ENCODE data around the gene TRIM32. TPM values are rescaled to one million over a fixed set of nuclear protein-coding genes. Genes with fewer than 3 reads are reported as not detected.

Gene TRIM32
- total RNA-seq: 10 to 100 TPM; 12.4 to 35.7 (median 25.4) TPM

GRCh38 chr9:116687074-116687753 lies at the start of gene TRIM32:
Gene TRIM32 (plus strand): TSS chr9:116687305. CDS start chr9:116697743, 10,438 bp downstream.
- DNase-seq: peak; percentile 90 to 95 (median 95)
- TF ChIP-seq CTCF (IDR thresholded peaks at IDR 0.05): no peak
- peak; percentile 12 to 41 for TF ChIP-seq POLR2A (IDR thresholded peaks at IDR 0.05)
- no peaks in the 10 kb centered on the region for H3K9me3 ChIP-seq
- H3K27ac ChIP-seq: peak within 1 kb of the TSS; percentile 78 to 87 (median 86)
- no peaks in the 10 kb centered on the region for H3K27me3 ChIP-seq
- H3K4me3 ChIP-seq: peak within 1 kb of the TSS; percentile 65 to 87 (median 82)
- peaks cover 0 to 43% (median 6%) of the 10 kb centered on the region in 4 donors for H3K4me1 ChIP-seq
- no peaks in the 10 kb centered on the region for H3K36me3 ChIP-seq

GRCh38 chr9:116639251-116639741 lies 47.8 kb upstream of the TRIM32 start:
- H3K36me3 ChIP-seq: no peaks in the 10 kb centered on the region
- no peak for TF ChIP-seq POLR2A (IDR thresholded peaks at IDR 0.05)
- no peak for TF ChIP-seq CTCF (IDR thresholded peaks at IDR 0.05)
- H3K4me3 ChIP-seq: no peak overlapping the region

GRCh38 chr9:116641292-116642059 lies 45.6 kb upstream of the TRIM32 start:
- Histone ChIP-seq H3K27ac (no peak overlapping the region), H3K4me3 (no peak overlapping the region), H3K4me1 (no peaks in the 10 kb centered on the region), H3K36me3 (no peaks in the 10 kb centered on the region), H3K27me3 (no peaks in the 10 kb centered on the region), H3K9me3 (no peaks in the 10 kb centered on the region)
- DNase-seq: no peak
- TF ChIP-seq CTCF (IDR thresholded peaks at IDR 0.05) (no peak), POLR2A (IDR thresholded peaks at IDR 0.05) (no peak)

More at GRCh38 chr9:116639251-116639741, 47.8 kb upstream of the TRIM32 start:
- no peak for DNase-seq
- no peaks in the 10 kb centered on the region for H3K27me3 ChIP-seq
- H3K27ac ChIP-seq: no peak overlapping the region
- H3K4me1 ChIP-seq: no peaks in the 10 kb centered on the region
- no peaks in the 10 kb centered on the region for H3K9me3 ChIP-seq

GRCh38 chr9:116643691-116644090 lies 43.4 kb upstream of the TRIM32 start:
- TF ChIP-seq POLR2A (IDR thresholded peaks at IDR 0.05) (no peak), CTCF (IDR thresholded peaks at IDR 0.05) (no peak)
- no peak overlapping the region for H3K4me3 ChIP-seq
- H3K9me3 ChIP-seq: no peaks in the 10 kb centered on the region
- H3K36me3 ChIP-seq: no peaks in the 10 kb centered on the region
- DNase-seq: no peak
- H3K27ac ChIP-seq: no peak overlapping the region
- H3K4me1 ChIP-seq: no peaks in the 10 kb centered on the region
- no peaks in the 10 kb centered on the region for H3K27me3 ChIP-seq

- no peak for DNase-seq
- Histone ChIP-seq H3K4me1 (no peaks in the 10 kb centered on the region), H3K36me3 (no peaks in the 10 kb centered on the region), H3K9me3 (no peaks in the 10 kb centered on the region), H3K27me3 (no peaks in the 10 kb centered on the region), H3K27ac (no peak overlapping the region), H3K4me3 (no peak overlapping the region)
- no peak for TF ChIP-seq POLR2A (IDR thresholded peaks at IDR 0.05)
- TF ChIP-seq CTCF (IDR thresholded peaks at IDR 0.05): no peak
These were observed 42.9 kb upstream of the TRIM32 start for GRCh38 chr9:116644091-116644688.

All from Peyer's patch (tissue), 4 donors.